IMR-90 (cell line): ENCODE results near the gene XPO4. TPM values are rescaled to one million over a fixed set of nuclear protein-coding genes. Genes with fewer than 3 reads are reported as not detected.

ENCODE experiments used
- ATAC-seq: fragments of 200-7000 bp; cut with Tn5 transposase; 2 replicates; pipeline ENCODE4 v1.9.1; 2020; ENCODE audit warnings: low read depth, mild to moderate bottlenecking, moderate library complexity
- BruUV-seq: library from RNA; stranded (reverse); fragments of 400-500 nt; replicated peaks from 2 replicates; lab custom pipeline; 2021; lab: Mats Ljungman, UMichigan
- CTCF ChIA-PET: fragments of 300-600 bp; formaldehyde crosslinking; extraction: SDS; loops from one replicate; lab custom pipeline; 2021; ENCODE audit warnings: antibody characterized with exemption; lab: Yijun Ruan, JAX
- POLR2A ChIA-PET: fragments of 300-600 bp; sonication (Branson Sonifier 250); formaldehyde crosslinking; loops from one replicate; lab custom pipeline; 2022; ENCODE audit warnings: antibody characterized with exemption; ENCODE audit not compliant: unreplicated experiment; lab: Charles Lee
- DNase-seq: peaks from one replicate; pipeline ENCODE4 v3.0.0; 2013
- H2AFZ ChIP-seq: replicated peaks from 2 replicates; pipeline ENCODE3; 2013; ENCODE audit warnings: low read length, mild to moderate bottlenecking; ENCODE audit not compliant: poor library complexity
- H2AK5ac ChIP-seq: 2 replicates; pipeline ENCODE4 v1.6.1; 2013; ENCODE audit warnings: low read depth, low read length, inconsistent platforms
- H2AK9ac ChIP-seq: replicated peaks from 2 replicates; pipeline ENCODE3; 2013; ENCODE audit warnings: mild to moderate bottlenecking, low read depth, low read length, moderate library complexity; ENCODE audit not compliant: poor library complexity
- H2BK120ac ChIP-seq: 2 replicates; pipeline ENCODE4 v1.6.1; 2013; ENCODE audit warnings: low read depth, low read length, inconsistent platforms
- H2BK15ac ChIP-seq: 3 replicates; pipeline ENCODE4 v1.6.1; 2013; ENCODE audit warnings: low read depth, low read length, inconsistent platforms
- H2BK20ac ChIP-seq: 2 replicates; pipeline ENCODE4 v1.6.1; 2013; ENCODE audit warnings: low read depth, mild to moderate bottlenecking, inconsistent platforms, low read length, moderate library complexity
- H2BK5ac ChIP-seq: 2 replicates; pipeline ENCODE4 v1.6.1; 2013; ENCODE audit warnings: mild to moderate bottlenecking, low read depth, low read length, inconsistent platforms; ENCODE audit not compliant: poor library complexity, severe bottlenecking
- H3K14ac ChIP-seq: replicated peaks from 2 replicates; pipeline ENCODE4 v1.6.1; 2013; ENCODE audit warnings: low read depth, low read length, inconsistent platforms
- H3K18ac ChIP-seq: 2 replicates; pipeline ENCODE4 v1.6.1; 2013; ENCODE audit warnings: low read depth, low read length, control low read depth
- H3K23ac ChIP-seq: 2 replicates; pipeline ENCODE4 v1.6.1; 2013; ENCODE audit warnings: low read depth, low read length, inconsistent platforms
- H3K27ac ChIP-seq: 2 replicates; pipeline ENCODE4 v1.5.1; 2013; ENCODE audit warnings: mild to moderate bottlenecking, control low read depth, low read length; ENCODE audit not compliant: insufficient read depth
- H3K27me3 ChIP-seq: 2 replicates; pipeline ENCODE4 v1.6.1; 2013; ENCODE audit warnings: low read length; ENCODE audit not compliant: control insufficient read depth, insufficient read depth
- H3K36me3 ChIP-seq: 2 replicates; pipeline ENCODE4 v1.6.1; 2013; ENCODE audit warnings: low read length, mixed read lengths; ENCODE audit not compliant: control insufficient read depth, insufficient read depth
- H3K4ac ChIP-seq: 2 replicates; pipeline ENCODE4 v1.6.1; 2013; ENCODE audit warnings: low read depth, low read length, inconsistent platforms
- H3K4me1 ChIP-seq: 2 replicates; pipeline ENCODE4 v1.6.1; 2013; ENCODE audit warnings: low read length, mixed read lengths; ENCODE audit not compliant: control insufficient read depth, insufficient read depth
- H3K4me2 ChIP-seq: 2 replicates; pipeline ENCODE4 v1.6.1; 2013; ENCODE audit warnings: low read depth, mild to moderate bottlenecking, control low read depth, low read length, moderate library complexity
- H3K4me3 ChIP-seq: 2 replicates; pipeline ENCODE4 v1.5.1; 2013; ENCODE audit warnings: low read depth, mild to moderate bottlenecking, control low read depth, low read length, moderate library complexity; ENCODE audit not compliant: insufficient read depth
- H3K56ac ChIP-seq: 2 replicates; pipeline ENCODE4 v1.6.1; 2013; ENCODE audit warnings: low read length, inconsistent platforms; ENCODE audit not compliant: insufficient read depth; ENCODE audit errors: extremely low read depth
- H3K79me1 ChIP-seq, 2 experiments: 2 replicates each; pipeline ENCODE4 v1.6.1; 2013; ENCODE audit warnings: low read length in 2 of 2, inconsistent platforms in 1 of 2, low read depth in 1 of 2
- H3K9ac ChIP-seq: 2 replicates; pipeline ENCODE4 v1.6.1; 2013; ENCODE audit warnings: low read depth, low read length, control low read depth
- H3K9me1 ChIP-seq: 2 replicates; pipeline ENCODE4 v1.6.1; 2013; ENCODE audit warnings: low read length, inconsistent platforms; ENCODE audit not compliant: insufficient read depth
- H3K9me3 ChIP-seq: 2 replicates; pipeline ENCODE4 v1.6.1; 2013; ENCODE audit warnings: low read length; ENCODE audit not compliant: control insufficient read depth, insufficient read depth
- H4K20me1 ChIP-seq: 2 replicates; pipeline ENCODE4 v1.6.1; 2013; ENCODE audit warnings: low read length, inconsistent platforms; ENCODE audit not compliant: insufficient read depth
- H4K5ac ChIP-seq: 2 replicates; pipeline ENCODE4 v1.6.1; 2013; ENCODE audit warnings: mild to moderate bottlenecking, low read depth, low read length, control low read depth
- H4K8ac ChIP-seq, 2 experiments: 2 replicates each; pipeline ENCODE4 v1.6.1; 2013; ENCODE audit warnings: low read depth in 2 of 2, low read length in 2 of 2, control low read depth in 1 of 2, inconsistent platforms in 1 of 2
- H4K91ac ChIP-seq: 2 replicates; pipeline ENCODE4 v1.6.1; 2013; ENCODE audit warnings: low read depth, low read length, inconsistent platforms; ENCODE audit not compliant: insufficient read depth
- BHLHE40 ChIP-seq: fragments of 150-350 bp; IDR thresholded peaks from 2 replicates; pipeline ENCODE4 v1.6.1; 2016; ENCODE audit warnings: mild to moderate bottlenecking, low read depth, low read length
- CEBPB ChIP-seq: IDR thresholded peaks from 2 replicates; pipeline ENCODE4 v1.6.1; 2012; ENCODE audit warnings: low read depth, low read length, improper control_type of control experiment
- CHD1 ChIP-seq: IDR thresholded peaks from 2 replicates; pipeline ENCODE4 v1.6.1; 2012; ENCODE audit warnings: low read depth, low read length, improper control_type of control experiment
- CTCF ChIP-seq: conservative IDR thresholded peaks from 2 replicates; pipeline ENCODE4 v1.5.1; 2012; ENCODE audit warnings: mild to moderate bottlenecking, low read depth, low read length, improper control_type of control experiment
- ELK1 ChIP-seq: fragments of 150-350 bp; IDR thresholded peaks from 2 replicates; pipeline ENCODE4 v1.6.1; 2016; ENCODE audit warnings: low read depth, mild to moderate bottlenecking, low read length, moderate library complexity, borderline replicate concordance
- FOS ChIP-seq: fragments of 150-350 bp; IDR thresholded peaks from 2 replicates; pipeline ENCODE4 v1.6.1; 2016; ENCODE audit warnings: low read depth, low read length
- MAFK ChIP-seq: IDR thresholded peaks from 2 replicates; pipeline ENCODE4 v1.6.1; 2012; ENCODE audit warnings: low read depth, low read length, improper control_type of control experiment
- MAZ ChIP-seq: IDR thresholded peaks from 2 replicates; pipeline ENCODE4 v1.6.1; 2012; ENCODE audit warnings: low read depth, mild to moderate bottlenecking, low read length, improper control_type of control experiment, moderate library complexity, borderline replicate concordance
- MXI1 ChIP-seq: IDR thresholded peaks from 2 replicates; pipeline ENCODE4 v1.6.1; 2012; ENCODE audit warnings: low read depth, mild to moderate bottlenecking, low read length, moderate library complexity, borderline replicate concordance
- NFE2L2 ChIP-seq: fragments of 150-350 bp; IDR thresholded peaks from 2 replicates; pipeline ENCODE4 v1.6.1; 2016; ENCODE audit warnings: low read depth, mild to moderate bottlenecking, low read length
- POLR2A ChIP-seq: IDR thresholded peaks from 2 replicates; pipeline ENCODE4 v1.6.1; 2012; ENCODE audit warnings: mild to moderate bottlenecking, low read depth, low read length
- RAD21 ChIP-seq: IDR thresholded peaks from 2 replicates; pipeline ENCODE4 v1.6.1; 2012; ENCODE audit warnings: low read length, improper control_type of control experiment
- RCOR1 ChIP-seq: IDR thresholded peaks from 2 replicates; pipeline ENCODE4 v1.6.1; 2012; ENCODE audit warnings: mild to moderate bottlenecking, low read length, improper control_type of control experiment; ENCODE audit not compliant: insufficient replicate concordance
- RFX5 ChIP-seq: IDR thresholded peaks from 2 replicates; pipeline ENCODE4 v1.8.0; 2012; ENCODE audit warnings: low read depth, mild to moderate bottlenecking, low read length, moderate library complexity
- SMC3 ChIP-seq: fragments of 150-350 bp; IDR thresholded peaks from 2 replicates; pipeline ENCODE4 v1.6.1; 2016; ENCODE audit warnings: low read depth, mild to moderate bottlenecking, antibody characterized with exemption, low read length, moderate library complexity
- USF2 ChIP-seq: fragments of 150-350 bp; IDR thresholded peaks from 2 replicates; pipeline ENCODE4 v1.6.1; 2017; ENCODE audit warnings: mild to moderate bottlenecking, antibody characterized with exemption, low read length, low read depth
- WGBS, 2 experiments: methylation state at CpG; one replicate each; pipeline versions ENCODE4 v1.1.5 to v1.1.7; 2013; ENCODE audit warnings: missing lambda C conversion rate in 2 of 2; ENCODE audit not compliant: insufficient read length in 1 of 2; ENCODE audit errors: extremely low coverage in 2 of 2; 5-methylcytosine and 5-hydroxymethylcytosine counted together
- dilution Hi-C: fragments of 300-500 bp; cut with HindIII; formaldehyde crosslinking; loops from one replicate; pipeline ENCODE4 v1.14.3; 2018; ENCODE audit warnings: low sequenced_read_pairs; ENCODE audit not compliant: unreplicated experiment
- in situ Hi-C: fragments of 300-500 bp; cut with MboI; formaldehyde crosslinking; loops from 3 replicates; pipeline ENCODE4 v1.14.3; 2019; ENCODE audit warnings: low sequenced_read_pairs, inconsistent platforms, mixed read lengths
- intact Hi-C: fragments of 100-400 bp; cut with micrococcal nuclease; formaldehyde crosslinking; loops from 2 replicates; pipeline ENCODE4 v1.10.0; 2022
- polyA plus RNA-seq, 3 experiments: library from polyadenylated mRNA; depleted of rRNA; stranded (reverse); fragments of >200 nt; gene quantifications; 2 replicates each; pipeline ENCODE4 v1.2.3, GENCODE V29; 2012; ENCODE audit warnings: low replicate concordance in 1 of 3
- total RNA-seq: library from RNA; depleted of rRNA; stranded (reverse); fragments of >200 nt; gene quantifications from 2 replicates; pipeline ENCODE4 v1.2.3, GENCODE V29; 2012

The XPO4 gene
- total and polyA plus RNA-seq, 2 of the 4 experiments (the other 2 are of a cell fraction) = 5.0 to 21.1 TPM

GRCh38 chr13:20788312-20788711 is 114.2 kb downstream of the XPO4 start:
- H2BK15ac ChIP-seq = no peak overlapping the region
- H4K91ac ChIP-seq = no peak overlapping the region
- peaks cover 5% of the 10 kb centered on the region for H3K4me1 ChIP-seq
- H3K27me3 ChIP-seq = no peaks in the 10 kb centered on the region
- H3K9me3 ChIP-seq = no peaks in the 10 kb centered on the region
- WGBS, 2 experiments = no CpG with 5 or more reads among the region's 1 CpG
- H3K9ac ChIP-seq = no peak overlapping the region
- no peak overlapping the region for H3K4me3 ChIP-seq
- intact Hi-C loops = no loop called here
- ChIA-PET POLR2A (no interaction called here), CTCF (no interaction called here)
- H4K5ac ChIP-seq = no peak overlapping the region
- in situ Hi-C loops = no loop called here
- dilution Hi-C loops = no loop called here
- TF ChIP-seq MXI1 (no peak), MAZ (no peak), CEBPB (no peak), MAFK (no peak), BHLHE40 (no peak), CTCF (no peak), NFE2L2 (no peak), ELK1 (no peak), POLR2A (no peak), RFX5 (no peak), RCOR1 (no peak), FOS (no peak), USF2 (no peak), CHD1 (no peak), RAD21 (no peak), SMC3 (no peak)
- BruUV-seq = no TSS peak
- peaks cover 16% of the 10 kb centered on the region for H3K36me3 ChIP-seq
- H2BK5ac ChIP-seq = no peak overlapping the region
- no peak overlapping the region for H2AK9ac ChIP-seq
- no peak overlapping the region for H2AK5ac ChIP-seq
- no peak overlapping the region for H2BK120ac ChIP-seq
- H3K79me1 ChIP-seq = peaks cover 0 to 7% of the 10 kb centered on the region in 2 experiments; a peak in 1 of 4 replicates
- H3K9me1 ChIP-seq = peaks cover 4% of the 10 kb centered on the region
- no peak overlapping the region for H3K23ac ChIP-seq
- no peak overlapping the region for H3K14ac ChIP-seq
- H3K18ac ChIP-seq = no peak overlapping the region
- no peak overlapping the region for H3K56ac ChIP-seq
- no peak overlapping the region for H2AFZ ChIP-seq
- H3K4me2 ChIP-seq = no peak overlapping the region
- H3K27ac ChIP-seq = no peak overlapping the region
- DNase-seq (peak; percentile 26), ATAC-seq (no peak)
- H2BK20ac ChIP-seq = no peak overlapping the region
- no peak overlapping the region for H4K8ac ChIP-seq
- H4K20me1 ChIP-seq = peaks cover 7% of the 10 kb centered on the region; the same call in 1 of the 2 replicates
- no peak overlapping the region for H3K4ac ChIP-seq
